GM19043 (cell line): ENCODE results near the gene TMEM52.
"Not testable (repeated sequence)": the region's sequence is repeated elsewhere in the genome, so short reads cannot be mapped to it uniquely, and the experiment has no call there.

ENCODE experiments used
- ATAC-seq: cut with Tn5 transposase; IDR thresholded peaks from one replicate; pipeline ENCODE4 v1.9.1; 2021; ENCODE audit warnings: low read depth; ENCODE audit not compliant: unreplicated experiment

Gene TMEM52

DNA sequence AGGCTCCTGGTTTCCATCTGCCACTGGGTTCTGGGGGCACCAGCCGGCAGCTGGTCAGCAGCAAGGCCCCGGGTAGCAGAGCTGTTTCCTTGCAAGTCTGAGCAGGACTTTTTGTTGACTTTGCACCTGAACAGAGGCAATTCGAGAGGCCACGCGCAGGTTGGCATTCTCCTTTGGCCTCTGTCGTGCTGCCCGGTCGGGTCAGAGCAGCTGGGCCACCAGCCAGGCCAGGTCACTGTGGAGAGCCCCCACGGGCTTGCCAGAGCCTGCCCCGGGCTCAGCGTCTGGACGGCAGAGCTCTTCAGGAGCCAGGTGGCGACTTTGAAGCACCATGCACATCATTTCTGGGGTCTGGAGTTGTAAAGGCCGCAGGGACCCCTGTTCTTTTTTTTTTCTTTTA is 28.4 kb upstream of the TMEM52 start:
- ATAC-seq: no peak

DNA sequence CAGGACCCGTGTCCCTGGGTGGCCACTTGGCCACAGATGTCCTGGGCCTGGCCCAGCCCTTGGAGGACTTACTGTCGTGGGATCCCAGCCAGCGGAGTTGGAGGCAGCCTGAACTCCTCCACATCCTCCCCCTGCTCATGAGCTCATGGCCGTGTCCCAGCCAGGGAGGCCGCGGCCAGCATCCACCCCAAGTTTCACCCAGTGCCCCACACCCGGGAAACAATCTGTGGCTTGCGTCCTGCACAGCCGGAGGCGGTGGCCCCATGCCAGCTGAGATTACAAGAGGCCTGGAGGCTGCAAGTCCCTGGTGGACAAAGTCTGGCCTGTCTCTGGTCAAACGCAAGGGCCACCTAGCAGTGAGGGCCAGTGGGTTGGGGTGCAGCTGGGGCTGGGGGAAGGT is 27.5 kb upstream of the TMEM52 start:
- no peak for ATAC-seq

DNA sequence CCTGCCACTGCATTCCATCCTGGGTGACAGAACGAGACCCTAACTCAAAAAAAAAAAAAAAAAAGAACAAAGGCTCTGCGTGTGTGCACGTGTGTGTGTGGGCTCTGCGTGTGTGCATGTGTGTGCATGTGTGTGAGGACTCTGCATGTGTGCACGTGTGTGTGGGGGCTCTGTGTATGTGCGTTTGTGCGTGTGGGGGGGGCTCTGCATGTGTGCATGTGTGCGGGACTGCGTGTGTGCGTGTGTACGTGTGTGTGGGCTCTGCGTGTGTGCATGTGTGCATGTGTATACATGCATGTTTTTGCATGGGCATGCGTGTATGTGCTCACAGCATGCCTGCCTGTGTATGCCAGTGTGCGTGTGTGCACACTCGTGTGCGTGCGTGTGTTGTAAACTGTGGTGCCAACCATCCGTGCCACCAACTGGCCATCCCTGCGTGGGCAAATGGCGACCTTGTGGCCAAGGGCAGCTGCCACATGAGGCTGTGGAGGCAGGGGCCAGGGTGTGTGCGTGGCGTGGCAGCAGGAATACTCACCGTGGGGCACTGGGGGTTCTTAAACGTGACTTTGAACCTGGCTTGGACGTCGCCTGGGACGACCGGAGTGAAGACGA is 26.8 kb upstream of the TMEM52 start:
- no peak for ATAC-seq

DNA sequence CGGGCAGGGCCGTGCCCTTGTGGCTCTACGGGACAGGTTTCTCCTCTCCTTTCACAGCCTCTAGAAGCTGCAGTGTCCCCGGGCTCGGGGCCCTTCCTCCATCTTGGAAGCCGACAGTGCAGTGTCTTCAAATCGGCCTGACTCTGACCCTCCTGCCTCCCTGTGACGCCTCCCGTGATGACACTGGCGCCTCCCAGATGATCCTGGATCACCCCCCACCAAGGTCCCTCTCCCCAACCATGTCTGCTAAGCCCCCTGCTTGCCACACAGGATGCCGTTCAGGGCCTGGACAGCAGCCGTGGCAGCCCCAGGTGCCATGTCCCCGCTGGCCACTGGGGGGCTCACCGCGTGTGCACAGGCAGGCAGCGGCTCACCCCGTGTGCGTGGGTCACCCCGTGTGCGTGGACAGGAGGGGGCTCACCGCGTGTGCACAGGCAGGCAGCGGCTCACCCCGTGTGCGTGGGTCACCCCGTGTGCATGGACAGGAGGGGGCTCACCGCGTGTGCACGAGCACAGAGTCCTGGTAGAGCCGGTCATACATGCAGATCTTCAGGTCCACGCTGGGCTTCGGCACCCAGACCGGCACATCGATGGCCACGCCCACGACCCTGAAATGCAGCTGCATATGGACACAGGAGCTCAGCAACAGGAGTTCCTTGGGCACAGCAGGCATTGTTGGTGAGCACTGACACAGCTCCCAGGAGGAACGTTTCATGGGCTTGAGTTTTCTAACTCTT is 24.9 kb upstream of the TMEM52 start:
- ATAC-seq: no peak

DNA sequence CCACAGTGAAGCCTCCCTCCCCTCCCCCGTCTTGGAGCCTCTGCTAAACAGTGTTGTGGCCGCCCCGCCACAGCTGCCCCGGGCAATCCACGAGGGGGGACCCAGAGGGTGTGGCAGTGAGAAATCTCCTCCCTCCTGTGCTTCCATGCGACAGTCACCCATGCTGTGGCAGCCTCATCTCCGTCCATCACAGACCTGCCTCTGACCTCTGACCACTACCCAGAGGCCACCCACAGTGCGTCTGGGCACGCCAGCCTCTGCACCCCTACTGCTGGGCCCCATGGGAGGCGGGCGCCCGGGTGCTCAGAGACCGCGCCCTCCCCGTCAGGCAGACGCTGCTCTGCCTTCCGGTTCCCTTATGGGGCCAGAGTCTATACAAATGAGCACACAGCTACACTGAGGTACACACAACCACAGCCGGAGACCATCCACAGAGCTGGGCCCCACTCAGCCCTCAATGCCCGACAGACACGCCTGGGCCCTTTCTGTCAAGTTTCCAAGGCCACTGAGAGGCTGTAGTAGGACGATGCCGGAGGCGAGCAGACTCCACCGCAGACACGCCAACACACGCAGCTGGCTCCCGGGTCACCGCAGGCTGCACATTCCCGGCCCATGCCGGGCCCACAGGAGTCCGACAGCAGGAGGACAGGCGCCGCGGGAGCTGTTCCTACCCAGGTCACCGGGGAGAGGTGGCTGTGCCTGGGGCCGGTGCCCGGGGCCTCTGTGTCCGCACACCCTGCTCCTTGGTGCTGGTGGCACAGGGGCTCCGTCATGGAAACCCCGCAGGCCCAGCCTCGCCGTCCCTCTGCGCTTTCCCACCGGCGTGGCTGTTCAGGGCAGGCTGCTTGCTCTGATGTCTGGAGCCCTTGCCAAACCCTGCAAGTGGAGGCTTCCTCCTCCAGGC is 23.9 kb upstream of the TMEM52 start:
- no peak for ATAC-seq

DNA sequence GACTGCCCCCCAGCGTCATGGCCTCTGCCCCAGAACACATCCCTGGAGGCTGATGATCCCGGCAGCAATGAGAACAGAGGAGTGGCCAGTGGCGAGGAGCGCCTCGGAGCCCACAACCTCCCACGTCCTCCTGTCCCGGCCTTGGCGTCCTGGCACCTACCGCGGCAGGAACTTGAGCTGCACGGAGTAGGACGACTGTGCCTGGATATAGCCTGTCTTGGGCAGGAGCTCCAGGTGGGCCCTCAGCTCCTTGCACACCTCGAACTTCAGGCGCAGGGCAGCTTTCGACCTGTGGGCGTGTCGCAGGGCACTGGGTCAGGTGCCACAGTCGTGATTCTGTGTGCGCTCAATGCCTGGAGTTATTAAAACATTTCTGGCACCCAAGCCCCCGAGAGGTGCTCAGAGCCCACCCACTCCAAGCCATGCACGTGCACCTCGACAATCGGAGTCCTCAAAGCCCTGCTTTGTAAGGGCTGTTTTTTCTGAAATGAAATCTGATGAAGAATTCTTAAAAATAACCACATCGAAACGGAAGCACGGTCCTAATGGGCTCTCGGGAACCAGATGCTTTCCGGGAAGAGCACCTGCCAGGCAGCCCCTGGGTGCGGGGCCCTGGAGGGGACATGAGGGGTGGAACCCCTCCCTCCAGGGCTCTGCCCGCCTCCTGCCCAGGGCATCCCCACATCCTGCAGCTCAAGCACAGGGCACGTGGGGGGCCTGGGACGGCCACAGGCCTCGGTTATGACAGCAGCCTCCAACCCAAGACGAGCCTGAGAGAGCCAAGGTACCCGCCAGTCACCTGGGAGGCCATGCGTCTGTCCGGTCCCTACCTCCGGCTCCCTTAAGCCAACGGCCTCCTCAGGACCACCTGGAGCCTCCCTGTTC is 23.0 kb upstream of the TMEM52 start:
- no peak for ATAC-seq

DNA sequence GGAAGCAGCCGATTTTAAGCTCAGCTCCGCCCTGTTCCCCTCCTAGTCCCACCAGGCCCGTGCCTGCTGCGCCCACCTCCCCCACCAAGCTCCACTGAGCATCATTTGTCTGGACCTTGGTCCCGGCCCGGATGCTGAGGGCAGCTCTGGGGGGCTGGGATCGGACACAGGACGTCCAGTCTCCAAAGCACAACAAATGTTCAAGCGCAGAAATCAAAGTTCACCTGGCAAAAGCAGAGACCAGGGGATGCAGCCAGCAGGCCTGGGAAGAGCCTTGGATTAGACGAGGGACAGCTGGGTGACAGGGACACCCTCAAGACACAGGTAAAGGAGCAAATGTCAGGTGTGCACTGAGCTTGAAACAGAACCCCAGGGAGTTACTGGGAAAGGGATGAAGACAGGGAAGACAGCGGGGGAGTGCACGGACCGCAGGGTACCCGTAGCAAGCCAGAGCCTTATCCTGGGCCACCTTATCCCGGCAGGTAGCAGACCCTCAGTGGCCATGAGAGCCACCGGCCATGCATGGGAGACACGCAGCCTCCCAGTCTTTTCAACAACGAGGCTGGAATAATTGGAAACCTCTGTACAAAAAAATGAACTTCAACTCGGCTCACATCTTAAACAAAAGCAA is 22.2 kb upstream of the TMEM52 start:
- ATAC-seq: no peak

DNA sequence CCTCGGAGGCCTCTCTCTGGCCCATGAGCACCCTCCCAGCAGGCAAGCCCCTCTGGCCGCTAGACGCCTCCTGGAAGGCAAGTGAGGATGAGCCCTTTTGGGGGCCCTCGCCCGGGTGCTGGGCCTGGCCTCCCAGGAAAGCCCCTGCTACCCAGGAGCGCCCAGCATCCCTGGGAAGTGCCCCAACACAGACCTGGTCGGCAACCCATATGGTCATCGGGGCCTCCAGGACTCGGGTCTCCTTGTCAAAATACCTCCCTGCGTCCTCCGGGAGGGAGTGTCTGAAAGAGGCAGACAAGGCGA is 21.0 kb upstream of the TMEM52 start:
- no peak for ATAC-seq

DNA sequence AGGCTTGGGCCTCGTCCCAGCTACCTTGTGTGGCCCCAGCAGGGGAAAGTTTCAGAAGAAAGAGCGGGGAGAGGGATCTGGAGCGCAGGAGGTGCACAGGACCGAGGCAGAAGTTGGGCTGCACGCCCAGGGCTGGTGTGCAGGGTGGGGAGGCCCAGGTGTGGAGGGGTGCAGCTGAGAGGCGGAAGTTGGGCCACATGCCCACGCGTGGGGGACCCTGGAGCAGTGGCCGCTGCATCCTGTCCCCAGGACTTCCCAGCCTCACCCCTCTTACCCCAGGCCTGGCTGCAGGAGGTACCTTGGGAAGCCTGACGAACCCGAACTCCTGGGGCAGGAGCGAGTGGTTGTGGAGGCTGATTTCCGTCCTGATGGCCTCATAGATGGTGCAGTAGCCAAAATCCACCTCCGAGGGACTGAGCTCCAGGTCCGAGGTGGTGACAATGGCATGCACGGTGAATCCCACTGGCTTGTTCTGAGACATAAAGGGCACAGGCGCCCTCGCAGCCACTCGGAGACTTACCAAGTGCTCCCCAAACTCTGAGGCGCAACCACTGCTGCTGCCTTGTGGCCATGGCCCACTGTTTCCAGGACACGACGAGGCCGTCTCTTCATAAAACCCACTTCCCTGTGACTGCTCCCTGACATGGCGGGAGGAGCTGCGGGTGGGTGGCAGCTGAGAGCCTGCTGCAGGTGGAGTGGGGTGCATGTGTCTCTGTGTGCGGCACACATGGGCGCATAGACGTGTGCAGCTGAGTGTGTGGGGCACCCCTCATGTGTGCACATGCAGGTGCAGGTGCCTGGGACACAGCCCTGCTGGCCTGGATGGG is 20.4 kb upstream of the TMEM52 start:
- ATAC-seq: no peak

DNA sequence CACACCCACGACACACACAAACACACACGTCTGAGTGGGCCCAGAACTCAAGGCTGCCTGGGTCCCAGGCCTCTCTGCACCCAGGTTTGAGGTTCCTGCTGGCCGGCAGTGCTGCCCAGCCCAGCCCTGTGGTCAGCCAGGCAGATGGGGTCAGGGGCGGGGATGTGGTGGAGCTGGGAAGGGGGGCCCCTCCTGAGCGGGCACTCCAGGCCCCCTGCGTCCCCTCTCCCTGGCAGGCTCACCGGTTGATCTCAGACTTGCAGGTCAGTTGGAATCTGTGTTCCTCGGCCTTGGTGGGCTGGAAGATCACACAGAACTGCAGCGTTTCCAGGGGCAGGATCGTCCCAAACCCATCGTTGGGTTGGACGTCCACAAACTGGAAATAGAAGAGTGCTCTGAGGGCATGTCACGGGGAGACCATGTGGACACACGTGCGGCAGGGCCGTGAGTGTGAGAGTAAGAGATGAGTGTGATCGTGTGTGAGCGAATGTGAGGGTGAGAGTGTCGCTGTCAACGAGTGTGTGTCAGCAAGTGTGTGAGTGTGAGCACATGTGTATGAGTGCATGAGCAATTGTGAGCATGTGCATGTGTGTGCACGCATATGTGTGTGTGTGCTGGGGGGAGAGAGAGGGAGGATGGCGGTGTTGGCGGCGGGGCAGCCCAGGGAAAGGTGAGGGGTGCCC is 19.7 kb upstream of the TMEM52 start:
- ATAC-seq: no peak

DNA sequence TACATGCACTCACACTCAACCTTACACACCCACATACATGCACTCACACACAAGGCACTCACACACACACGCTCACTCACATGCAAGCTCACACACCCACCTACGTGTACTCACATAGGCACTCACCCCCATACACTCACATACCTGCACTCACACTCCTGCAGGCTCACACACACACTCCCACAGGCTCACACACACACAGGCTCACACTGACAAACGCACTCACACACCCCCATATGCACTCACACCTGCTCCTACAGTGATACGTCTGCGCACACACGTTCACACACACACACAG is 19.1 kb upstream of the TMEM52 start:
- no peak for ATAC-seq

DNA sequence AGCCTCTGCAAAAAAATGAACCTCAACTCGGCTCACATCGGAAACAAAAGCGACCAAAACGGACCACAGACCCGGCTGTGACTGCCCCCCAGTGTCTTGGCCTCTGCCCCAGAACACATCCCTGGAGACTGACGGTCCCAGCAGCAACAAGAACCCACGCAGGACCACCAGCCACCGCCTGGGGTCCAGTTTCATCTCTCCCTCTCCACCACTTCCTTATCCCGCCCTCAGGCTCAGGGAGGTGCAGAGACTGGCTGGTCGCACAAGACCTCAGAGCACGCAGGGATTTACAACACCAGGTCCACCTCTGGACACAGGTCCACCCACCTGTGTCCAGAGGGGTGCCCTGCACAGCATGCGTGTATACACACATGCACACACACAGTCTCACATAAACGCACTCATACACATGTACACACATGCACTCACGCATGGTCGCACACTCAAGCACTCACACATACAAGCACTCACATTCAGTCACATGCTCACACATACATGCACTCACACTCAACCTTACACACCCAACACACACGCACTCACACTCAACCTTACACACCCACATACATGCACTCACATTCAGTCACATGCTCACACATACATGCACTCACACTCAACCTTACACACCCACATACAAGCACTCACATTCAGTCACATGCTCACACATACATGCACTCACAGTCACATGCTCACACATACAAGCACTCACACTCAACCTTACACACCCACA is 18.6 kb upstream of the TMEM52 start:
- no peak for ATAC-seq

DNA sequence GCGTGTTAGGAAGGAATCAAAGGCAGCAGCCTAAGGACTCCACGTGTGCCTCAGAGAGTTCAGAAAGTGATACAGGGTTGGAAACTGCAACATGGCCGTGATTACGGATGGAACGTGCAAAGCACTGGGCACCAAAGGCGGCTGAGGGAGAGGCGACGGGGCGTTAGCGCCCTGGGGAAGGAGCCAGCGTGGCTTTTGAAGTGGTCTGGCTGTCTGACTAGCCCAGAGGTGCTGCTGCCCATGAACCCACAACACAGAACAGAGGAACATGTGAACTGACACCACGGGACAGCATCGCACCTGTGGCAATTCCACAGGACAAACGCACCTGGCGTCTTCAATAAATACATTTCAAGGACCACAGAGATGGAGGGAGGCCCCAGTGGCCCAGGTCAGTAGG is 18.0 kb upstream of the TMEM52 start:
- no peak for ATAC-seq

DNA sequence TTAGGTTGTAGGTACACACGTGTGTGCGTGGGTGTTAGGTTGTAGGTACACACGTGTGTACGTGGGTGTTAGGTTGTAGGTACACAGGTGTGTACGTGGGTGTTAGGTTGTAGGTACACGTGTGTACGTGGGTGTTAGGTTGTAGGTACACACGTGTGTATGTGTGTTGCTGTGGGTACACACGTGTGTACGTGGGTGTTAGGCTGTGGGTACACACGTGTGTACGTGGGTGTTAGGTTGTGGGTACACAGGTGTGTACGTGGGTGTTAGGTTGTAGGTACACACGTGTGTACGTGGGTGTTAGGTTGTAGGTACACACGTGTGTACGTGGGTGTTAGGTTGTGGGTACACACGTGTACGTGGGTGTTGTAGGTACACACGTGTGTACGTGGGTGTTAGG is 15.8 kb upstream of the TMEM52 start:
- not testable (repeated sequence) for ATAC-seq

DNA sequence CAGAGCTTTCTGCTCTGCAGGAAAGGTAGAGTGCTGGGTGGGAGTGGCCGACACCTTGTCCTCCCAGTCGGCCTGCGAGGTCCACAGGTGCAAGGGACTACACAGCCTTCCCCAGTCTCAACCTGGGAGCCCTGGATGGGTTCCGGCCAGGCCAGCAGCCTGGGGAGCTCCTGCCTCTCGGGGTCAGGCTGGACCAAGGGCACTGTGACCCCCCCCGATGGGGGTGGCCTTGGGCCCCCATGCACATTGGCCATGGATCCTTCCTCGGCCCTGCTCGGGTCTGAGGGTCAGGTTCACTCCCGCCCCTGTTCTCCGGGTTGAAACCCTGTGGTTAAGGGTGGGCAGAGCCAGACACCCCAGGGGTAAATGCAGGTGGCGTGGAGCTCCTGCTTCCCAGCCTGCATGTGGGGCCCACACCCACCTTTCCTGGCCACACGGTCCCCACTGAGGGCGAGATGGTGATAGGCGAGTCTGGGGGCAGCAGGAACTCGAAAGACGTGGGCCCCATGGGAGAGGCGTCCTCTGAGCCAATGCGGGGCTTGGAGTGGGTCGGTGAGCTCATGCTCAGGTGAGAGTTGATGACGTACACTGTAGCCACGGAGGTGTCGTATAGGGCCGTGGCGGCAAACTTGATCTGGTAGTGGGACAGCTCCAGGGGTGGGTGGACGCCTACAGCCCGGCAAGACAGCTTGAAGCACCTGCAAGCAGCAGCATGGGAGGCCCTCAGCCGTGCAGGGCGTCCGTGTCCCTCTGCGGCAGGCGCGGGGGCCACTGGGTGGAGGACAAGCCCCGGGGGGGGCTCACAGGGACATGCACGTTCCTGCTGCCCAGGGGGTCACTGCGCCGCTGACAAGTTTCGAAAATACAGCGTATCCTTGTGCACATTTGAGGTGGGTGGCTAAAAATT is 10.8 kb upstream of the TMEM52 start:
- ATAC-seq: no peak

DNA sequence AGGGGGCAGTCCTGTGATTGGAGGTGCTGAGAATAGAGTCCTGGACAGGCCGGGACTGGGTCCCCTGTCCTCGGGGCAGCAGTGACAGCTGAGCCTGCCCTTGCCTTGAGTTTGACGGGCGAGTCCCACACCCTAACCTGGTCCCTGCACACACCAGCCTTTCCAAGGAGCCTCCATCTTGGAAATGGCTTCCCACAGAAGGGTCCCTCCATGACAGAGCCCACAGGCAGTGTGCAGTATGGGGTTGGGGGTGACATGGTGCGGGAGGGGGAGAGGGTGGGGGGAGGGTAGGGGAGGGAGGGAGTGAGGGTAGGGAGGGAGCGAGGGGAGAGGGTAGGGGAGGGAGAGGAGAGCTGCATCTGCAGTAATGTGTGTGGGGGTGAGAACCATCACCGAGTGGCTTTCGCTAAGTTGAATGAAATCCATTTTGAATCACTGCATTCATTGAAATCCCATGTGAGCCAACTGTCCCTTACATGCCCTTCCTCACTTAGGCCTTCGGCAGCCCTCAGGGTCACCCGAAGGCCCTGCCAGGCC is 10.1 kb upstream of the TMEM52 start:
- no peak for ATAC-seq
